ENCODE results near the gene NPLOC4. TPM values are rescaled to one million over a fixed set of nuclear protein-coding genes. Genes with fewer than 3 reads are reported as not detected.

Gene NPLOC4
- total and polyA plus RNA-seq, 2 of the 8 experiments (the other 6 are each of a cell fraction or from before 2014, with no cell fraction given): 70.7 to 92.7 TPM

- Histone ChIP-seq H3K9ac (replicated peaks in 1 of 4; ENCODE audit: extremely low read depth in 1 of 4, low read depth in 3 of 4, low read length in 3 of 4) (no peak overlapping the region), H2BK15ac (ENCODE audit: low read length) (no peak overlapping the region), H3K23me2 (ENCODE audit: low read depth, low read length) (no peaks in the 10 kb centered on the region), H2BK12ac (ENCODE audit: low read depth, low read length) (no peak overlapping the region), H2BK20ac (ENCODE audit: low read length) (no peak overlapping the region), H3K4ac (replicated peaks; ENCODE audit: insufficient read length, low read depth, low read length) (no peak overlapping the region), H3K23ac (ENCODE audit: insufficient read length) (no peak overlapping the region), H2BK120ac (replicated peaks; ENCODE audit: low read depth, low read length) (no peak overlapping the region), H4K20me1 (replicated peaks in 1 of 2; ENCODE audit: control insufficient read depth in 1 of 2, insufficient read depth in 2 of 2, low read length in 2 of 2) (peaks cover 2 to 19% of the 10 kb centered on the region in 2 experiments), H3K9me3 (ENCODE audit: insufficient read depth in 2 of 2, low read depth in 1 of 2, low read length in 1 of 2) (no peaks in the 10 kb centered on the region), H4K8ac (ENCODE audit: extremely low read depth, insufficient read depth, low read length) (0 out of 2 replicates have a peak overlapping the region, but pooled peaks have one; percentile 5), H3K14ac (ENCODE audit: insufficient read length) (no peak overlapping the region), H3K27ac (ENCODE audit: low read depth, low read length) (no peak overlapping the region), H2AFZ (ENCODE audit: low read length) (no peak overlapping the region), H3K56ac (replicated peaks; ENCODE audit: insufficient read length, low read depth, low read length) (no peak overlapping the region), H4K5ac (ENCODE audit: insufficient read length, low read depth, low read length) (no peak overlapping the region), H3K18ac (ENCODE audit: extremely low read depth, low read length) (no peak overlapping the region), H3K27me3 (replicated peaks in 1 of 4; ENCODE audit: control insufficient read depth in 3 of 4, extremely low read depth in 1 of 4, insufficient read depth in 3 of 4, low read length in 3 of 4) (no peaks in the 10 kb centered on the region; a peak in 1 of 7 replicates), H2AK5ac (ENCODE audit: low read depth, low read length) (no peak overlapping the region), H3K4me2 (ENCODE audit: insufficient read depth in 1 of 2, low read depth in 2 of 2, low read length in 2 of 2) (no peak overlapping the region), H3K4me3 (ENCODE audit: extremely low read depth in 1 of 4, insufficient read depth in 2 of 4, low read depth in 3 of 4, low read length in 4 of 4) (no peak overlapping the region), H3K4me1 (replicated peaks in 1 of 4; ENCODE audit: control insufficient read depth in 3 of 4, insufficient read depth in 4 of 4, low read length in 3 of 4) (peaks cover 0 to 3% (median 0%) of the 10 kb centered on the region in 4 experiments; a peak in 2 of 7 replicates), H3K36me3 (ENCODE audit: control insufficient read depth in 2 of 4, insufficient read depth in 4 of 4, low read length in 3 of 4) (peaks cover 2 to 30% (median 22%) of the 10 kb centered on the region in 4 experiments; a peak in 7 of 8 replicates), H2BK5ac (ENCODE audit: low read depth, low read length) (peak overlapping the region; percentile 73; the same call in 1 of the 2 replicates), H4K91ac (replicated peaks; ENCODE audit: insufficient read length, low read length) (no peak overlapping the region), H3K79me2 (ENCODE audit: control insufficient read depth in 1 of 2, insufficient read depth in 2 of 2, low read length in 2 of 2) (no peaks in the 10 kb centered on the region), H3K79me1 (ENCODE audit: low read depth, low read length) (peaks cover 3% of the 10 kb centered on the region; the same call in 1 of the 2 replicates)
- no peak for FAIRE-seq
- DNase-seq (ENCODE audit: low read depth in 1 of 2, low spot score in 2 of 2): no peak
- CTCF ChIA-PET (ENCODE audit: partially characterized antibody): interaction anchor here (0.7 to 2.5 kb wide), 6 partner anchors 9 to 290 kb away, joined by 3 to 6 read pairs (median 4); partner anchors contain the start of gene FAAP100
- no peak for TF ChIP-seq CBX5 (IDR thresholded peaks at IDR 0.05; ENCODE audit: low read depth, low read length)
- TF ChIP-seq CREB1 (IDR thresholded peaks at IDR 0.05): no peak
- no peak for TF ChIP-seq ASH2L (IDR thresholded peaks at IDR 0.05; ENCODE audit: low read length)
- no peak for TF ChIP-seq EP300 (IDR thresholded peaks at IDR 0.05; ENCODE audit: borderline replicate concordance in 1 of 2, low read depth in 2 of 2, low read length in 2 of 2)
- TF ChIP-seq SAP30 (IDR thresholded peaks at IDR 0.05; ENCODE audit: insufficient read depth, insufficient replicate concordance, low read length): no peak
- TF ChIP-seq CHD2 (IDR thresholded peaks at IDR 0.05; ENCODE audit: low read length): no peak
- TF ChIP-seq POLR2A (IDR thresholded peaks at IDR 0.05; ENCODE audit: control extremely low read depth in 1 of 2, low read depth in 2 of 2, low read length in 2 of 2): no peak
- TF ChIP-seq EZH2 (IDR thresholded peaks at IDR 0.05; ENCODE audit: low read depth, low read length, severe bottlenecking): no peak
- no peak for TF ChIP-seq POU5F1 (IDR thresholded peaks at IDR 0.05; ENCODE audit: low read depth, low read length)
- no peak for TF ChIP-seq MAFK (IDR thresholded peaks at IDR 0.05; ENCODE audit: low read depth, low read length)
- WGBS, 2 experiments (ENCODE audit: extremely low coverage in 1 of 2, insufficient coverage in 1 of 2, insufficient read length in 1 of 2, insufficient replicate concordance in 2 of 2, low coverage in 1 of 2, low lambda C conversion rate in 2 of 2, missing lambda C conversion rate in 1 of 2): 92% methylated on average over 14 of the region's 15 CpGs; no CpG with 5 or more reads in 1 of the 2 experiments
- POLR2A ChIA-PET (ENCODE audit: partially characterized antibody): interaction anchor here (0.7 to 2.6 kb wide), 6 partner anchors 9 to 33 kb away, joined by 3 to 11 read pairs (median 4); partner anchors contain the start of gene FSCN2
Observed at GRCh38 chr17:81542431-81543338, 94.2 kb downstream of the NPLOC4 start.

Data from H1 (cell line).